ENCODE results near the gene PLD2.

The PLD2 gene

DNA sequence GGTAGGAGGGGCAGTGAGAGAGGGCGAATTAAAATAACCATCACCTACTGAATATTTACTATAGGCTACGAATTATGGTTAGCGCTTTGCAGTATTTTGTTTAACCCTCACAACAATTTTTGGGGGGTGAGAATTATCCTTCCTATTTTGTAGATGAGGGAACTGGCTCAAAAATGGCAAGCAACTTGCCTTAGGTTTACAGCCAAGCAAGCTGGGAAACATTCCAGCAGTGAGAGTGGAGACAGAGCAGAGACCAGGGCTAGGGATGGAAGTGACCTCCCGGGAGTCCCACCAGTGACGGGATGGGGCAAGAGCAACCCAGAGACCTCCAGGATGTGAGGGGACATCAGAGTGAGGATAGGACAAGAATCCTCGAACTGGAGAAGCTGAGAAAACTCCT is 20.4 kb upstream of the PLD2 start:
- DNase-seq (ENCODE audit: low read depth, low spot score) = no peak
- Histone ChIP-seq H3K27ac (no peak overlapping the region), H3K9ac (ENCODE audit: insufficient read length) (no peak overlapping the region), H3K36me3 (ENCODE audit: insufficient read depth, low read length) (no peaks in the 10 kb centered on the region), H3K9me3 (ENCODE audit: low read depth, low read length) (no peaks in the 10 kb centered on the region), H3K4me3 (no peak overlapping the region)
- TF ChIP-seq FOXP2 (optimal IDR thresholded peaks at IDR 0.05; ENCODE audit: control extremely low read depth, extremely low read length, insufficient read depth) (no peak), POLR2AphosphoS5 (IDR thresholded peaks at IDR 0.05; ENCODE audit: borderline replicate concordance, low read depth, low read length) (no peak), EZH2 (IDR thresholded peaks at IDR 0.05) (no peak)

DNA sequence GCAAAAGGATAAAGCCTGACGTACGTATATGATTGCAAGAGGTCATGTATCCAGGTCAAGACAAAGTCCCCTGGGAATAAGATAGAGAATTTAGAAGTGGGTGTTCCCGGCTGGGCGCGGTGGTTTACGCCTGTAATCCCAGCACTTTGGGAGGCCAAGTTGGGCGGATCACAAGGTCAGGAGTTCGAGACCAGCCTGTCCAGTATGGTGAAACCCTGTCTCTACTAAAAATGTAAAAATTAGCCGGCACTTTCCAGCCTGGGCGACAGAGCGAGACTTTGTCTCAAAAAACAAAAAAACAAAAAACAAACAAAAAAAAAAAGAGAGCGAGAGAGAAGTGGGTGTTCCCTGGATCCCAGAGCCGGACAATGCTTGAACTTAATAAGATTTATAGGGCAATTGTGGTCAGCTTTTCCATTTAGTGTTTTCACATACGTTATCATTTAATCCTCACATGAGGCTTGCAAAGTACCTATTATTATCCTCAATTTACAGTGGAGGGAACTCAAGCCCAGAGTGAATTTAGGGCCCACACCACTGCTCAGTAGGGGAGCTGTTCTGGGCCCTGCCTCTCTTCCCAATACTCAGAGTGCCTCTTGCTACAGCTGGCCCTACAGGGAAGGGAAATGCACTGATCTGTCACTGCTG is 18.7 kb upstream of the PLD2 start:
- Histone ChIP-seq H3K9me3 (ENCODE audit: low read depth, low read length) (no peaks in the 10 kb centered on the region), H3K27ac (no peak overlapping the region), H3K9ac (ENCODE audit: insufficient read length) (no peak overlapping the region), H3K36me3 (ENCODE audit: insufficient read depth, low read length) (no peaks in the 10 kb centered on the region), H3K4me3 (no peak overlapping the region)
- TF ChIP-seq FOXP2 (optimal IDR thresholded peaks at IDR 0.05; ENCODE audit: control extremely low read depth, extremely low read length, insufficient read depth) = no peak
- no peak for TF ChIP-seq EZH2 (IDR thresholded peaks at IDR 0.05)
- no peak for TF ChIP-seq POLR2AphosphoS5 (IDR thresholded peaks at IDR 0.05; ENCODE audit: borderline replicate concordance, low read depth, low read length)
- no peak for DNase-seq (ENCODE audit: low read depth, low spot score)

DNA sequence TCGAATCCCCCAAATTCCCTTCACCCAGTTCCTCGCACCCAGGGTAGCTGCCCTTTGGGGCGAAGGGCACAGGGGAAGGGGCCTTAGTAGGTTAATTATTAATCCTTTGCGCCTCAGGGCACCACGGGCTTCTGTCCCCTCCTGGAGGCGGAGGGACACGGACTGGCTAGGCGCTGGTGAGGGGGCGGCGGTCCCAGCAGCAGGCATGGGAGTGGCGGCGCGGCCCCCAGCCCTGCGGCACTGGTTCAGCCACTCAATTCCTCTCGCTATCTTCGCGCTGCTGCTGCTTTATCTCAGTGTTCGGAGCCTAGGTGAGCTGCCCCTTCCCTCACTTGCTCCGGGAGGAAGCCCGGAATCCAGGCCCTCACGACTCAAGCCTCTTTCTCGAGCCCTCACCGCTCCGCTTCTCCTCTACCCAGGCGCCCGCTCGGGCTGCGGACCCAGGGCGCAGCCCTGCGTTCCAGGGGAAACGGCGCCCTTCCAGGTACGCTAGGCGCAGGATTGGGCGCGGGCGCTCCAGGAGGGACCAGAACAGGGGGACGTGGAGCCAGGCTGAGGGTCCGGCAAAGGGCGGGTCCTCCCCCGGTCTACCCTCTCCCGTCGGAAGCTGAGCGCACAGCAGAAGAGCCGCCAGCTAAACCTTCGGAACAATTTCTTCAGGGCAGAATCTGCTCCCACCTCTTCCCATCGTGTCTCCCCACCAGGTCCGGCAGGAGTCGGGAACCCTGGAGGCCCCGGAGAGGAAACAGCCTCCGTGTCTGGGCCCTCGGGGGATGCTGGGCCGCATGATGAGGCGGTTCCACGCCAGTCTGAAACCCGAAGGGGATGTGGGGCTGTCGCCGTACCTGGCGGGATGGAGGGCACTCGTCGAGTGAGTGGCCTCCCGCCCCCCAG is 17.9 kb upstream of the PLD2 start, which contains the start of gene GLTPD2:
Gene GLTPD2, plus strand, starts transcription at position 158 of the 894 bp plus-strand sequence. Its CDS starts 48 bp downstream, at position 206.
- H3K27ac ChIP-seq = no peak within 1 kb of the TSS
- TF ChIP-seq FOXP2 (optimal IDR thresholded peaks at IDR 0.05; ENCODE audit: control extremely low read depth, extremely low read length, insufficient read depth) (no peak), POLR2AphosphoS5 (IDR thresholded peaks at IDR 0.05; ENCODE audit: borderline replicate concordance, low read depth, low read length) (no peak), EZH2 (IDR thresholded peaks at IDR 0.05) (no peak)
- peak within 1 kb of the TSS; percentile 68 for H3K9ac ChIP-seq (ENCODE audit: insufficient read length)

DNA sequence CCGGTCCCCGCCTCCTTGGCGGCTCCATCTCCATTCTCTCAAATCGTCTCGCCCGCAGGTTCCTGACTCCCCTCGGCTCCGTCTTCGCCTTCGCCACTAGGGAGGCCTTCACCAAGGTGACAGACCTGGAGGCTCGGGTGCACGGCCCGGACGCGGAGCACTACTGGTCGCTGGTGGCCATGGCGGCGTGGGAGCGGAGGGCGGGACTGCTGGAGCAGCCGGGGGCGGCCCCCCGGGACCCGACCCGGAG is 17.3 kb upstream of the PLD2 start:
- no peak overlapping the region for H3K27ac ChIP-seq
- no peaks in the 10 kb centered on the region for H3K9me3 ChIP-seq (ENCODE audit: low read depth, low read length)
- H3K36me3 ChIP-seq (ENCODE audit: insufficient read depth, low read length) = no peaks in the 10 kb centered on the region
- H3K9ac ChIP-seq (ENCODE audit: insufficient read length) = peak overlapping the region; percentile 68
- H3K4me3 ChIP-seq = peak overlapping the region; percentile 89
- TF ChIP-seq FOXP2 (optimal IDR thresholded peaks at IDR 0.05; ENCODE audit: control extremely low read depth, extremely low read length, insufficient read depth) (no peak), EZH2 (IDR thresholded peaks at IDR 0.05) (no peak), POLR2AphosphoS5 (IDR thresholded peaks at IDR 0.05; ENCODE audit: borderline replicate concordance, low read depth, low read length) (no peak)
- no peak for DNase-seq (ENCODE audit: low read depth, low spot score)

More for the DNA sequence above, 17.9 kb upstream of the PLD2 start, which contains the start of gene GLTPD2:
- H3K36me3 ChIP-seq (ENCODE audit: insufficient read depth, low read length) = no peaks in the 10 kb centered on the region
- H3K9me3 ChIP-seq (ENCODE audit: low read depth, low read length) = no peaks in the 10 kb centered on the region
- H3K4me3 ChIP-seq = peak within 1 kb of the TSS; percentile 89
- no peak for DNase-seq (ENCODE audit: low read depth, low spot score)

DNA sequence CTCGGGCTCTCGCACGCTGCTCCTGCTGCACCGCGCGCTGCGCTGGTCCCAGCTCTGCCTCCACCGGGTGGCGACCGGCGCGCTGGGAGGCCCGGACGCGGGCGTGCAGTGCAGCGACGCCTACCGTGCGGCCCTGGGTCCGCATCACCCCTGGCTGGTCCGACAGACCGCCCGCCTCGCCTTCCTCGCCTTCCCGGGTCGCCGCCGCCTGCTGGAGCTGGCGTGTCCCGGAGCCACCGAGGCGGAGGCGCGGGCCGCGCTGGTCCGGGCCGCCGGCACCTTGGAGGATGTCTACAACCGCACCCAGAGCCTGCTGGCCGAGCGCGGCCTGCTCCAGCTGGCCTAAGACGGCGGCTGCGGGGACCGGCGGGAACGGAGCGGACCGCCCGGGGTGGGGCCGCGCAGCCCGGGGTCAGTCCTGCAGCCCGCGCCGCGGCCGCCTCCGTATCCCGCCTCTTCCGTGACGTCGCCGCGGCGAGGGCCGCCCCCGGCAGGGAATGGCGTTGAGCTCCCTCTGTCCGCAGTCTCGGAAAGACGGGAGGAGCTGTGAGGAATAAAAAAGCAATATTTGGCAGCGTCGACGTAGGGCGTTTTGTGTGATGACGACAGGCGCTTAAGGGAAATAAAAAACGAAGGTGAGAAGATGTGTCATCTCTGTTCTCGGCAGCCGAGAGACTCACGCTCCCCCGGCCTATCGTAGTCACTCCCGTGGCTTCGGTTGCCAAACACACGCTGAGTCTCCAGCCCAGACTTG is 16.8 kb upstream of the PLD2 start:
- H3K27ac ChIP-seq = no peak overlapping the region

GRCh38 chr17:4790705-4791088 is 16.3 kb upstream of the PLD2 start:
- H3K9me3 ChIP-seq (ENCODE audit: low read depth, low read length) = no peaks in the 10 kb centered on the region; the same call in 1 of the 2 replicates
- no peak overlapping the region for H3K27ac ChIP-seq
- no peak for DNase-seq (ENCODE audit: low read depth, low spot score)
- peak overlapping the region; percentile 68 for H3K9ac ChIP-seq (ENCODE audit: insufficient read length)
- H3K36me3 ChIP-seq (ENCODE audit: insufficient read depth, low read length) = no peaks in the 10 kb centered on the region
- H3K4me3 ChIP-seq = peak overlapping the region; percentile 89
- no peak for TF ChIP-seq POLR2AphosphoS5 (IDR thresholded peaks at IDR 0.05; ENCODE audit: borderline replicate concordance, low read depth, low read length)
- TF ChIP-seq FOXP2 (optimal IDR thresholded peaks at IDR 0.05; ENCODE audit: control extremely low read depth, extremely low read length, insufficient read depth) = no peak
- TF ChIP-seq EZH2 (IDR thresholded peaks at IDR 0.05) = no peak

More for the DNA sequence above, 16.8 kb upstream of the PLD2 start:
- Histone ChIP-seq H3K4me3 (peak overlapping the region; percentile 89), H3K9me3 (ENCODE audit: low read depth, low read length) (no peaks in the 10 kb centered on the region; the same call in 1 of the 2 replicates), H3K36me3 (ENCODE audit: insufficient read depth, low read length) (no peaks in the 10 kb centered on the region), H3K9ac (ENCODE audit: insufficient read length) (peak overlapping the region; percentile 68)
- no peak for DNase-seq (ENCODE audit: low read depth, low spot score)
- TF ChIP-seq FOXP2 (optimal IDR thresholded peaks at IDR 0.05; ENCODE audit: control extremely low read depth, extremely low read length, insufficient read depth) (no peak), POLR2AphosphoS5 (IDR thresholded peaks at IDR 0.05; ENCODE audit: borderline replicate concordance, low read depth, low read length) (no peak), EZH2 (IDR thresholded peaks at IDR 0.05) (no peak)

DNA sequence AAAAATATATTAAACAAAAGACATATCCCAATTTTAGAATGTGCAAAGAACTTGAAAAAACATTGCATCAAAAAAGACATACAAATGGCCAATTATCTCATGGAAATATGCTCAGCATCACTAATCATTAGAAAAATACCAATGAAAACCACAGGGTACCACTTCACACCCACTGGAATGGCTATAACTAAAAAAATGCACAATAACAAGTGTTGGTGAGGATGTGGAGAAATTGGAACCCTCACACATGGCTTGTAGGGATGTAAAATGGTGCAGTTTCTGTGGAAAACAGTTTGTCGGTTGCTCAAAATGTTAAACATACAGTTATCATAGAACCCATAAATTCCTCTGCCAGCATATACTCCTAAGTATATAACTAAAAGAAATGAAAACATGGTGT is 11.8 kb upstream of the PLD2 start:
- no peak for TF ChIP-seq EZH2 (IDR thresholded peaks at IDR 0.05)
- no peak for TF ChIP-seq POLR2AphosphoS5 (IDR thresholded peaks at IDR 0.05; ENCODE audit: borderline replicate concordance, low read depth, low read length)
- no peak for TF ChIP-seq FOXP2 (optimal IDR thresholded peaks at IDR 0.05; ENCODE audit: control extremely low read depth, extremely low read length, insufficient read depth)
- H3K4me3 ChIP-seq = no peak overlapping the region
- no peaks in the 10 kb centered on the region; the same call in 1 of the 2 replicates for H3K9me3 ChIP-seq (ENCODE audit: low read depth, low read length)
- H3K36me3 ChIP-seq (ENCODE audit: insufficient read depth, low read length) = peaks cover 17% of the 10 kb centered on the region
- H3K27ac ChIP-seq = 0 out of 2 replicates have a peak overlapping the region, but pooled peaks have one; percentile 22
- H3K9ac ChIP-seq (ENCODE audit: insufficient read length) = no peak overlapping the region
- no peak for DNase-seq (ENCODE audit: low read depth, low spot score)

- H3K36me3 ChIP-seq (ENCODE audit: insufficient read depth, low read length) = peaks cover 17% of the 10 kb centered on the region
- H3K9me3 ChIP-seq (ENCODE audit: low read depth, low read length) = no peaks in the 10 kb centered on the region; the same call in 1 of the 2 replicates
- DNase-seq (ENCODE audit: low read depth, low spot score) = no peak
- H3K4me3 ChIP-seq = peak overlapping the region; percentile 99
- TF ChIP-seq POLR2AphosphoS5 (IDR thresholded peaks at IDR 0.05; ENCODE audit: borderline replicate concordance, low read depth, low read length) = no peak
- TF ChIP-seq EZH2 (IDR thresholded peaks at IDR 0.05) = no peak
- peak overlapping the region; percentile 88; the same call in 1 of the 2 replicates for H3K27ac ChIP-seq
- H3K9ac ChIP-seq (ENCODE audit: insufficient read length) = peak overlapping the region; percentile 96
Observed at GRCh38 chr17:4796552-4796920, 10.4 kb upstream of the PLD2 start.

All from SK-N-MC (cell line).